K562 (cell line): ENCODE measurements around the gene BSCL2. TPM values are rescaled to one million over a fixed set of nuclear protein-coding genes. Genes with fewer than 3 reads are reported as not detected.
A peak's percentile ranks its signal among the peaks of the same experiment; 100 is the strongest.

Experiments used
- FOSL1 ChIP-seq: fragments of 200-800 bp; sonication (Bioruptor generic); conservative IDR thresholded peaks from 2 replicates; pipeline ENCODE4 v1.6.1; 2016; ENCODE audit warnings: missing genetic modification characterization, missing compliant biosample characterization
- GABPB1 ChIP-seq: sonication (generic); formaldehyde crosslinking; IDR thresholded peaks from 2 replicates; pipeline ENCODE4 v1.8.0; 2022; ENCODE audit warnings: mild to moderate bottlenecking, missing genetic modification reagents
- HNRNPUL1 ChIP-seq: fragments of 200-400 bp; formaldehyde crosslinking; IDR thresholded peaks from 2 replicates; pipeline ENCODE4 v1.6.1; 2017; ENCODE audit warnings: low read length
- KDM1A ChIP-seq, 2 experiments: fragments of 450-650 bp; IDR thresholded peaks; 2 replicates each; pipeline ENCODE4 v1.6.1; 2016; ENCODE audit warnings: mild to moderate bottlenecking in 2 of 2
- MAZ ChIP-seq, 2 experiments: fragments of 450-650 bp in 1 of 2; sonication (generic) in 1 of 2; formaldehyde crosslinking; IDR thresholded peaks in 1 of 2; conservative IDR thresholded peaks in 1 of 2; 2 replicates each; pipeline versions ENCODE4 v1.4.0 to v1.5.0; 2020; ENCODE audit warnings: mild to moderate bottlenecking in 1 of 2, missing genetic modification reagents in 1 of 2
- MCM7 ChIP-seq, 2 experiments: fragments of 450-650 bp; IDR thresholded peaks; 2 replicates each; pipeline ENCODE4 v1.6.1; 2016 to 2018
- SAFB2 ChIP-seq: fragments of 200-400 bp; formaldehyde crosslinking; IDR thresholded peaks from 2 replicates; pipeline ENCODE4 v1.6.1; 2018; ENCODE audit warnings: borderline replicate concordance, low read length, low read depth, moderate library complexity; ENCODE audit not compliant: severe bottlenecking
- SREBF1 ChIP-seq: fragments of 150-350 bp; IDR thresholded peaks from 2 replicates; pipeline ENCODE4 v1.6.1; 2014; ENCODE audit warnings: antibody characterized with exemption, low read depth, low read length, borderline replicate concordance
- polyA plus RNA-seq, 8 experiments: library from polyadenylated mRNA; depleted of rRNA in 4 of 8; stranded (reverse) in 5 of 8; unstranded in 3 of 8; fragments of >200 nt; fragmentation: Nextera tagmentation in 2 of 8; fragmentation: Illumina TruSeq in 1 of 8; extraction: Ambion mirVana in 2 of 8; extraction: Trizol in 1 of 8; gene quantifications; 2 replicates each; pipeline versions ENCODE4 v1.2.1 to v1.2.3, GENCODE V29; 2011 to 2014; ENCODE audit warnings: inconsistent platforms in 1 of 8, missing spikeins in 1 of 8
- total RNA-seq, 7 experiments: library from RNA; depleted of rRNA in 6 of 7; stranded (reverse); fragments of >200 nt in 6 of 7; fragmentation: Illumina TruSeq in 2 of 7; extraction: Trizol in 2 of 7; gene quantifications; 2 replicates each; pipeline versions ENCODE4 v1.2.1 to v1.2.3, GENCODE V29; 2011 to 2021; ENCODE audit warnings: low replicate concordance in 1 of 7
- TF ChIP-seq, protein P1 (sequence below): IDR thresholded peaks from 2 replicates; pipeline ENCODE4 v1.6.1; 2011; ENCODE audit warnings: borderline replicate concordance, low read depth, mild to moderate bottlenecking, moderate library complexity, low read length; ENCODE audit not compliant: insufficient read depth, poor library complexity, severe bottlenecking
- TF ChIP-seq, protein P2 (sequence below), 3 experiments: fragments of 200-800 bp in 1 of 3; fragments of 250-450 bp in 1 of 3; fragments of 450-650 bp in 1 of 3; sonication (Bioruptor Pico) in 1 of 3; sonication (Bioruptor generic) in 1 of 3; formaldehyde crosslinking in 1 of 3; IDR thresholded peaks; 2 replicates each; pipeline versions ENCODE4 v1.6.1 to v1.8.0; 2016 to 2022; ENCODE audit warnings: mild to moderate bottlenecking in 2 of 3, missing genetic modification characterization in 2 of 3, missing compliant biosample characterization in 1 of 3, moderate library complexity in 1 of 3
- TF ChIP-seq, protein P3 (sequence below): fragments of 450-650 bp; IDR thresholded peaks from 2 replicates; pipeline ENCODE4 v1.6.1; 2016; ENCODE audit warnings: antibody characterized with exemption
- TF ChIP-seq, protein P4 (sequence below): fragments of 200-400 bp; formaldehyde crosslinking; IDR thresholded peaks from 2 replicates; pipeline ENCODE4 v1.6.1; 2017; ENCODE audit warnings: mild to moderate bottlenecking, low read depth, low read length, moderate library complexity
- TF ChIP-seq, protein P5 (sequence below): fragments of 250-450 bp; sonication (Bioruptor Pico); IDR thresholded peaks from 2 replicates; pipeline ENCODE4 v1.4.0; 2020; ENCODE audit warnings: mild to moderate bottlenecking

Gene BSCL2
- total and polyA plus RNA-seq, 9 of the 15 experiments (the other 6 are each of a cell fraction or from before 2014, with no cell fraction given) = 18.9 to 51.7 (median 35.2) TPM

DNA sequence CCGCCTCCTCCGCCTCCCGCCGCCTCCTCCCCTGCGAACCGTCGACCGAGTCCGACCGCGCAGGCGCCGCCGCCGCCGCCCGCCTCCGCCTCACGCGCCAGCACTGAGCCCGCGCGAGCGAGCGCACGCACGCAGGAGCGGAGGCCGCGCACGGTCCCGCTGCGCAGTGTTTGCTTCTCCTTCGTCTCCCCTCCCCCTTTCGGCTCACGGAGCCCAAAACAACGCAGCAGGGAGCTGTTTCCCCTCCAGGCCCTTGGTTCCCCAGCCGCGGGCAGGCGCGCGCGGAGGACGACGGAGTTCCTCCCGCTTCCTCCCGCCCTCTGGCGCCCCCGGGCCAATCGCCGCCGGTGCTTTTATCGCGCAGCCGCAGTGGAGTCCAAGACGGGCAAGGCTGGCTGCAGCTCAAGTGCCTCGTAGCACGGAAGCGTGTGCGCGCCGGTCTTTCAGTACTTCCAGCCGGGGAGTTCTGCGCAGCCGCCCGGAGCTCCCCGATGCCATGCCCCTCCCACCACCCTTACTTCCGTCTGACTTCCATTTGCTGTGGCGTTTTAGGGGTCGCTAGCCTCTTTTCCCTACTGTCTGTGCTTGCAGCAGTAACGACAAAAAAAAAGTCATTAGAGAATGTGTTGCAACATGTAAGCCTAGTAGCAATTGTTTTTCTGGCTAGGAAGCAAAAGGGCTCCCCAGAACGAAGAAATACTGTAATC lies 20.1 kb upstream of the BSCL2 start, which contains the start of gene HNRNPUL2 (continued):
- TF ChIP-seq, protein P1, sequence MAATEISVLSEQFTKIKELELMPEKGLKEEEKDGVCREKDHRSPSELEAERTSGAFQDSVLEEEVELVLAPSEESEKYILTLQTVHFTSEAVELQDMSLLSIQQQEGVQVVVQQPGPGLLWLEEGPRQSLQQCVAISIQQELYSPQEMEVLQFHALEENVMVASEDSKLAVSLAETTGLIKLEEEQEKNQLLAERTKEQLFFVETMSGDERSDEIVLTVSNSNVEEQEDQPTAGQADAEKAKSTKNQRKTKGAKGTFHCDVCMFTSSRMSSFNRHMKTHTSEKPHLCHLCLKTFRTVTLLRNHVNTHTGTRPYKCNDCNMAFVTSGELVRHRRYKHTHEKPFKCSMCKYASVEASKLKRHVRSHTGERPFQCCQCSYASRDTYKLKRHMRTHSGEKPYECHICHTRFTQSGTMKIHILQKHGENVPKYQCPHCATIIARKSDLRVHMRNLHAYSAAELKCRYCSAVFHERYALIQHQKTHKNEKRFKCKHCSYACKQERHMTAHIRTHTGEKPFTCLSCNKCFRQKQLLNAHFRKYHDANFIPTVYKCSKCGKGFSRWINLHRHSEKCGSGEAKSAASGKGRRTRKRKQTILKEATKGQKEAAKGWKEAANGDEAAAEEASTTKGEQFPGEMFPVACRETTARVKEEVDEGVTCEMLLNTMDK = no peak
- no peak for TF ChIP-seq KDM1A (IDR thresholded peaks at IDR 0.05)
- TF ChIP-seq HNRNPUL1 = no peak
- TF ChIP-seq FOSL1 (tag) = no peak; the same call in 1 of the 2 replicates
- TF ChIP-seq, protein P2, sequence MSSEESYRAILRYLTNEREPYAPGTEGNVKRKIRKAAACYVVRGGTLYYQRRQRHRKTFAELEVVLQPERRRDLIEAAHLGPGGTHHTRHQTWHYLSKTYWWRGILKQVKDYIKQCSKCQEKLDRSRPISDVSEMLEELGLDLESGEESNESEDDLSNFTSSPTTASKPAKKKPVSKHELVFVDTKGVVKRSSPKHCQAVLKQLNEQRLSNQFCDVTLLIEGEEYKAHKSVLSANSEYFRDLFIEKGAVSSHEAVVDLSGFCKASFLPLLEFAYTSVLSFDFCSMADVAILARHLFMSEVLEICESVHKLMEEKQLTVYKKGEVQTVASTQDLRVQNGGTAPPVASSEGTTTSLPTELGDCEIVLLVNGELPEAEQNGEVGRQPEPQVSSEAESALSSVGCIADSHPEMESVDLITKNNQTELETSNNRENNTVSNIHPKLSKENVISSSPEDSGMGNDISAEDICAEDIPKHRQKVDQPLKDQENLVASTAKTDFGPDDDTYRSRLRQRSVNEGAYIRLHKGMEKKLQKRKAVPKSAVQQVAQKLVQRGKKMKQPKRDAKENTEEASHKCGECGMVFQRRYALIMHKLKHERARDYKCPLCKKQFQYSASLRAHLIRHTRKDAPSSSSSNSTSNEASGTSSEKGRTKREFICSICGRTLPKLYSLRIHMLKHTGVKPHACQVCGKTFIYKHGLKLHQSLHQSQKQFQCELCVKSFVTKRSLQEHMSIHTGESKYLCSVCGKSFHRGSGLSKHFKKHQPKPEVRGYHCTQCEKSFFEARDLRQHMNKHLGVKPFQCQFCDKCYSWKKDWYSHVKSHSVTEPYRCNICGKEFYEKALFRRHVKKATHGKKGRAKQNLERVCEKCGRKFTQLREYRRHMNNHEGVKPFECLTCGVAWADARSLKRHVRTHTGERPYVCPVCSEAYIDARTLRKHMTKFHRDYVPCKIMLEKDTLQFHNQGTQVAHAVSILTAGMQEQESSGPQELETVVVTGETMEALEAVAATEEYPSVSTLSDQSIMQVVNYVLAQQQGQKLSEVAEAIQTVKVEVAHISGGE (CRISPR knock-in tag; IDR thresholded peaks at IDR 0.05) = peak in 1 of 3 experiments; percentile 85; a peak in 2 of 6 replicates
- TF ChIP-seq, protein P3, sequence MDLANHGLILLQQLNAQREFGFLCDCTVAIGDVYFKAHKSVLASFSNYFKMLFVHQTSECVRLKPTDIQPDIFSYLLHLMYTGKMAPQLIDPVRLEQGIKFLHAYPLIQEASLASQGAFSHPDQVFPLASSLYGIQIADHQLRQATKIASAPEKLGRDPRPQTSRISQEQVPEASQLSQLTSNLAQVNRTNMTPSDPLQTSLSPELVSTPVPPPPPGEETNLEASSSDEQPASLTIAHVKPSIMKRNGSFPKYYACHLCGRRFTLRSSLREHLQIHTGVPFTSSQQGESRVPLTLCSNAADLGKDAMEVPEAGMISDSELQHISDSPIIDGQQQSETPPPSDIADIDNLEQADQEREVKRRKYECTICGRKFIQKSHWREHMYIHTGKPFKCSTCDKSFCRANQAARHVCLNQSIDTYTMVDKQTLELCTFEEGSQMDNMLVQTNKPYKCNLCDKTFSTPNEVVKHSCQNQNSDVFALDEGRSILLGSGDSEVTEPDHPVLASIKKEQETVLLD = peak; percentile 94
- TF ChIP-seq, protein P4, sequence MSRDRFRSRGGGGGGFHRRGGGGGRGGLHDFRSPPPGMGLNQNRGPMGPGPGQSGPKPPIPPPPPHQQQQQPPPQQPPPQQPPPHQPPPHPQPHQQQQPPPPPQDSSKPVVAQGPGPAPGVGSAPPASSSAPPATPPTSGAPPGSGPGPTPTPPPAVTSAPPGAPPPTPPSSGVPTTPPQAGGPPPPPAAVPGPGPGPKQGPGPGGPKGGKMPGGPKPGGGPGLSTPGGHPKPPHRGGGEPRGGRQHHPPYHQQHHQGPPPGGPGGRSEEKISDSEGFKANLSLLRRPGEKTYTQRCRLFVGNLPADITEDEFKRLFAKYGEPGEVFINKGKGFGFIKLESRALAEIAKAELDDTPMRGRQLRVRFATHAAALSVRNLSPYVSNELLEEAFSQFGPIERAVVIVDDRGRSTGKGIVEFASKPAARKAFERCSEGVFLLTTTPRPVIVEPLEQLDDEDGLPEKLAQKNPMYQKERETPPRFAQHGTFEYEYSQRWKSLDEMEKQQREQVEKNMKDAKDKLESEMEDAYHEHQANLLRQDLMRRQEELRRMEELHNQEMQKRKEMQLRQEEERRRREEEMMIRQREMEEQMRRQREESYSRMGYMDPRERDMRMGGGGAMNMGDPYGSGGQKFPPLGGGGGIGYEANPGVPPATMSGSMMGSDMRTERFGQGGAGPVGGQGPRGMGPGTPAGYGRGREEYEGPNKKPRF = no peak
- TF ChIP-seq, protein P5, sequence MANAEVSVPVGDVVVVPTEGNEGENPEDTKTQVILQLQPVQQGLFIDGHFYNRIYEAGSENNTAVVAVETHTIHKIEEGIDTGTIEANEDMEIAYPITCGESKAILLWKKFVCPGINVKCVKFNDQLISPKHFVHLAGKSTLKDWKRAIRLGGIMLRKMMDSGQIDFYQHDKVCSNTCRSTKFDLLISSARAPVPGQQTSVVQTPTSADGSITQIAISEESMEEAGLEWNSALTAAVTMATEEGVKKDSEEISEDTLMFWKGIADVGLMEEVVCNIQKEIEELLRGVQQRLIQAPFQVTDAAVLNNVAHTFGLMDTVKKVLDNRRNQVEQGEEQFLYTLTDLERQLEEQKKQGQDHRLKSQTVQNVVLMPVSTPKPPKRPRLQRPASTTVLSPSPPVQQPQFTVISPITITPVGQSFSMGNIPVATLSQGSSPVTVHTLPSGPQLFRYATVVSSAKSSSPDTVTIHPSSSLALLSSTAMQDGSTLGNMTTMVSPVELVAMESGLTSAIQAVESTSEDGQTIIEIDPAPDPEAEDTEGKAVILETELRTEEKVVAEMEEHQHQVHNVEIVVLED (CRISPR knock-in tag) = peak; percentile 83
- no peak for TF ChIP-seq SAFB2
- no peak for TF ChIP-seq MCM7 (IDR thresholded peaks at IDR 0.05)
- TF ChIP-seq SREBF1 = no peak
- TF ChIP-seq MAZ (CRISPR knock-in tag; conservative IDR thresholded peaks at IDR 0.05 in 1 of 2, IDR thresholded peaks at IDR 0.05 in 1 of 2) = peak; percentile 85 to 92
- peak; percentile 81 for TF ChIP-seq GABPB1 (CRISPR knock-in tag)
